ENCODE measurements around the gene NLRP13.
"Not testable (repeated sequence)": the region's sequence is repeated elsewhere in the genome, so short reads cannot be mapped to it uniquely, and the experiment has no call there.

NLRP13 gene
- total RNA-seq: 0 reads per million in 9 experiments

- Mint-ChIP-seq H3K4me1 (ENCODE audit: low read depth in 2 of 2) (no peaks in the 10 kb centered on the region), H3K9me3 (peaks cover 0 to 10% of the 10 kb centered on the region in 2 donors), H3K27ac (no peak within 1 kb of the TSS), H3K36me3 (ENCODE audit: insufficient read depth) (no peaks in the 10 kb centered on the region), H3K4me3 (no peak within 1 kb of the TSS), H3K27me3 (no peaks in the 10 kb centered on the region)
- DNase-seq (no peak), ATAC-seq (replicated peaks) (no peak)
These were observed at the start of gene NLRP13 for GRCh38 chr19:55931936-55932386. Gene NLRP13, minus strand, starts transcription at chr19:55932336. Its CDS starts 25 bp downstream, at chr19:55932311.

- Mint-ChIP-seq H3K27ac (no peak overlapping the region), H3K4me1 (ENCODE audit: low read depth in 2 of 2) (no peaks in the 10 kb centered on the region)
- ATAC-seq (replicated peaks): no peak
These were observed 48.3 kb upstream of the NLRP13 start for GRCh38 chr19:55980415-55980814.

GRCh38 chr19:55973982-55974381, 41.8 kb upstream of the NLRP13 start:
- DNase-seq (no peak), ATAC-seq (replicated peaks) (no peak)
- H3K4me1 Mint-ChIP-seq (ENCODE audit: low read depth in 2 of 2): no peaks in the 10 kb centered on the region
- peaks cover 10 to 11% of the 10 kb centered on the region in 2 donors for H3K27me3 Mint-ChIP-seq
- H3K9me3 Mint-ChIP-seq: peaks cover 11 to 12% of the 10 kb centered on the region in 2 donors
- H3K36me3 Mint-ChIP-seq (ENCODE audit: insufficient read depth): no peaks in the 10 kb centered on the region
- H3K4me3 Mint-ChIP-seq: no peak overlapping the region
- no peak overlapping the region for H3K27ac Mint-ChIP-seq

More at GRCh38 chr19:55980415-55980814, 48.3 kb upstream of the NLRP13 start:
- Mint-ChIP-seq H3K4me3 (no peak overlapping the region), H3K36me3 (ENCODE audit: insufficient read depth) (no peaks in the 10 kb centered on the region), H3K27me3 (peaks cover 8 to 12% of the 10 kb centered on the region in 2 donors), H3K9me3 (peaks cover 7 to 9% of the 10 kb centered on the region in 2 donors)
- DNase-seq: no peak

- Mint-ChIP-seq H3K9me3 (peaks cover 3 to 7% of the 10 kb centered on the region in 2 donors), H3K27me3 (no peaks in the 10 kb centered on the region), H3K27ac (no peak overlapping the region), H3K4me1 (ENCODE audit: low read depth in 2 of 2) (no peaks in the 10 kb centered on the region), H3K36me3 (ENCODE audit: insufficient read depth) (no peaks in the 10 kb centered on the region), H3K4me3 (no peak overlapping the region)
- DNase-seq: no peak
- ATAC-seq (replicated peaks): no peak
These were observed 30.1 kb upstream of the NLRP13 start for GRCh38 chr19:55962186-55962585.

GRCh38 chr19:55959996-55960675, 28.0 kb upstream of the NLRP13 start:
- no peaks in the 10 kb centered on the region for H3K27me3 Mint-ChIP-seq
- no peaks in the 10 kb centered on the region for H3K9me3 Mint-ChIP-seq
- no peaks in the 10 kb centered on the region for H3K36me3 Mint-ChIP-seq (ENCODE audit: insufficient read depth)
- no peak overlapping the region for H3K4me3 Mint-ChIP-seq
- H3K27ac Mint-ChIP-seq: no peak overlapping the region
- DNase-seq: no peak
- H3K4me1 Mint-ChIP-seq (ENCODE audit: low read depth in 2 of 2): no peaks in the 10 kb centered on the region
- ATAC-seq (replicated peaks): no peak

GRCh38 chr19:55958356-55958755, 26.2 kb upstream of the NLRP13 start:
- Mint-ChIP-seq H3K9me3 (no peaks in the 10 kb centered on the region), H3K27ac (no peak overlapping the region), H3K4me1 (ENCODE audit: low read depth in 2 of 2) (no peaks in the 10 kb centered on the region), H3K4me3 (no peak overlapping the region), H3K36me3 (ENCODE audit: insufficient read depth) (no peaks in the 10 kb centered on the region), H3K27me3 (no peaks in the 10 kb centered on the region)
- no peak for ATAC-seq (replicated peaks)
- no peak for DNase-seq

- Mint-ChIP-seq H3K36me3 (ENCODE audit: insufficient read depth) (no peaks in the 10 kb centered on the region), H3K4me3 (no peak overlapping the region), H3K27me3 (no peaks in the 10 kb centered on the region), H3K27ac (no peak overlapping the region), H3K4me1 (ENCODE audit: low read depth in 2 of 2) (no peaks in the 10 kb centered on the region), H3K9me3 (no peaks in the 10 kb centered on the region)
- DNase-seq (no peak), ATAC-seq (replicated peaks) (no peak)
These were observed 24.3 kb upstream of the NLRP13 start for GRCh38 chr19:55956431-55956830.

GRCh38 chr19:55950566-55950965, 18.4 kb upstream of the NLRP13 start:
- not testable (repeated sequence) for ATAC-seq (replicated peaks); H3K27ac Mint-ChIP-seq; DNase-seq; H3K4me1 Mint-ChIP-seq (ENCODE audit: low read depth in 2 of 2); H3K4me3 Mint-ChIP-seq; H3K36me3 Mint-ChIP-seq (ENCODE audit: insufficient read depth); H3K27me3 Mint-ChIP-seq
- H3K9me3 Mint-ChIP-seq: peaks cover 5 to 11% of the 10 kb centered on the region in 2 donors

GRCh38 chr19:55947532-55947931, 15.4 kb upstream of the NLRP13 start, which contains the start of gene NLRP8:
Gene NLRP8, plus strand, starts transcription at chr19:55947832.
- H3K27ac Mint-ChIP-seq: no peak within 1 kb of the TSS
- no peaks in the 10 kb centered on the region for H3K4me1 Mint-ChIP-seq (ENCODE audit: low read depth in 2 of 2)
- ATAC-seq (replicated peaks): no peak
- H3K4me3 Mint-ChIP-seq: no peak within 1 kb of the TSS
- DNase-seq: no peak
- H3K27me3 Mint-ChIP-seq: peaks cover 4 to 10% of the 10 kb centered on the region in 2 donors
- H3K9me3 Mint-ChIP-seq: peaks cover 5 to 11% of the 10 kb centered on the region in 2 donors
- peaks cover 2% of the 10 kb centered on the region for H3K36me3 Mint-ChIP-seq (ENCODE audit: insufficient read depth)

- DNase-seq (no peak), ATAC-seq (replicated peaks) (no peak)
- Mint-ChIP-seq H3K9me3 (peaks cover 0 to 3% of the 10 kb centered on the region in 2 donors), H3K27me3 (peaks cover 0 to 4% of the 10 kb centered on the region in 2 donors), H3K27ac (no peak overlapping the region), H3K4me1 (ENCODE audit: low read depth in 2 of 2) (no peaks in the 10 kb centered on the region), H3K4me3 (no peak overlapping the region), H3K36me3 (ENCODE audit: insufficient read depth) (peaks cover 2% of the 10 kb centered on the region)
These were observed 8.2 kb upstream of the NLRP13 start for GRCh38 chr19:55940306-55940705.

GRCh38 chr19:55939206-55939605, 7.1 kb upstream of the NLRP13 start:
- Mint-ChIP-seq H3K4me3 (no peak overlapping the region), H3K27ac (no peak overlapping the region), H3K36me3 (ENCODE audit: insufficient read depth) (peaks cover 2% of the 10 kb centered on the region), H3K27me3 (peaks cover 0 to 4% of the 10 kb centered on the region in 2 donors), H3K9me3 (peaks cover 0 to 6% of the 10 kb centered on the region in 2 donors), H3K4me1 (ENCODE audit: low read depth in 2 of 2) (no peaks in the 10 kb centered on the region)
- ATAC-seq (replicated peaks): no peak
- DNase-seq: no peak

GRCh38 chr19:55935206-55935605, 3.1 kb upstream of the NLRP13 start:
- no peaks in the 10 kb centered on the region for H3K27me3 Mint-ChIP-seq
- peaks cover 0 to 13% of the 10 kb centered on the region in 2 donors for H3K9me3 Mint-ChIP-seq
- H3K36me3 Mint-ChIP-seq (ENCODE audit: insufficient read depth): no peaks in the 10 kb centered on the region
- no peak for ATAC-seq (replicated peaks)
- no peak overlapping the region for H3K4me3 Mint-ChIP-seq
- no peak for DNase-seq
- H3K4me1 Mint-ChIP-seq (ENCODE audit: low read depth in 2 of 2): no peaks in the 10 kb centered on the region
- no peak overlapping the region for H3K27ac Mint-ChIP-seq

- Mint-ChIP-seq H3K27me3 (peaks cover under 1 to 2% of the 10 kb centered on the region in 2 donors), H3K4me3 (no peak overlapping the region), H3K27ac (no peak overlapping the region), H3K9me3 (peaks cover 0 to 10% of the 10 kb centered on the region in 2 donors), H3K4me1 (ENCODE audit: low read depth in 2 of 2) (no peaks in the 10 kb centered on the region), H3K36me3 (ENCODE audit: insufficient read depth) (no peaks in the 10 kb centered on the region)
- DNase-seq (no peak), ATAC-seq (replicated peaks) (no peak)
These were observed 1.1 kb downstream of the NLRP13 start for GRCh38 chr19:55930996-55931515.

- peaks cover 13 to 14% of the 10 kb centered on the region in 2 donors for H3K27me3 Mint-ChIP-seq
- not testable (repeated sequence) for H3K36me3 Mint-ChIP-seq (ENCODE audit: insufficient read depth); DNase-seq; H3K27ac Mint-ChIP-seq; H3K4me1 Mint-ChIP-seq (ENCODE audit: low read depth in 2 of 2); H3K9me3 Mint-ChIP-seq; ATAC-seq (replicated peaks); H3K4me3 Mint-ChIP-seq
These were observed 2.9 kb downstream of the NLRP13 start for GRCh38 chr19:55929258-55929657.
